Activated CD4-positive, alpha-beta T cell treated with anti-CD3 and anti-CD28 coated beads, Interleukin-2, amount 50 U/mL, for 1 hour (primary cell): Measurements from ENCODE around the gene NUDT2.
"Not testable (repeated sequence)": the region's sequence is repeated elsewhere in the genome, so short reads cannot be mapped to it uniquely, and the experiment has no call there.

Experiments
- DNase-seq: peaks from one replicate; pipeline ENCODE4 v3.0.0-alpha.2; 2020

Gene NUDT2

DNA sequence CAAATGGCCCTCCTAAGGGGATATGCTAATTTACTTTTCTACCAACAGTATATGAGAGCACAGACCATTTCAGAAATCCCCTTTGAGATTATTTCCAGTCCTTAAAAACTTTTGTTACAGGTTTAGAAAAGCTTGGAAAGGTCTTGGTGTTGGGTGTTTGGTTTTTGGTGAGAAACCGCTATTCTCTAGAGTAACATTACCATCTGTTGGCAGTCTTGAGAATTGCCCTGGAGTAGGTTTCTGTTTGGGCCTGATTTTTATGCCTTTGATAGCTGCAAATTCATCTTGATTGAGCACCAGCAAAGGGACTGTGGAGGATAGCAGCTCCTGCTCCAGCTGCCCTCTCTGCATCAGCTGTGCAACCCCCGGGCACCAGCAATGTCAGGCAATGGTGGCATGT lies 8.0 kb downstream of the NUDT2 start:
- DNase-seq, result no peak

DNA sequence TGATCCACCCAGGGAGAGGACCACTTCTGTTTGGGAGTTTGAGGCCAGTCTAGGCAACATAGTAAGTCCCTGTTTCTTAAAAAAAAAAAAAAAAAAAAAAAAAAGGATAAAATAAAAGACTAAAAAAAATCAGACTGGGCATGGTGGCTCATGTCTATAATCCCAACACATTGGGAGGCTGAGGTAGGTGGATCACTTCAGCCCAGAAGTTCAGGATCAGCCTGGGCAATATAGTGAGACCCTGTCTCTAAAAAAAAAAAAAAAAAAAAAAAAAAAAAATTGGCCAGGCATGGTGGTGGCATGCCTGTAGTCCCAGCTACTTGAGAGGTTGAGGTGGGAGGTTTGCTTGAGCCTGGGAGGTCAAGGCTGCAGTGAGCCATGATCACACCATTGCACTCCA lies 8.7 kb downstream of the NUDT2 start:
- not testable (repeated sequence) for DNase-seq

DNA sequence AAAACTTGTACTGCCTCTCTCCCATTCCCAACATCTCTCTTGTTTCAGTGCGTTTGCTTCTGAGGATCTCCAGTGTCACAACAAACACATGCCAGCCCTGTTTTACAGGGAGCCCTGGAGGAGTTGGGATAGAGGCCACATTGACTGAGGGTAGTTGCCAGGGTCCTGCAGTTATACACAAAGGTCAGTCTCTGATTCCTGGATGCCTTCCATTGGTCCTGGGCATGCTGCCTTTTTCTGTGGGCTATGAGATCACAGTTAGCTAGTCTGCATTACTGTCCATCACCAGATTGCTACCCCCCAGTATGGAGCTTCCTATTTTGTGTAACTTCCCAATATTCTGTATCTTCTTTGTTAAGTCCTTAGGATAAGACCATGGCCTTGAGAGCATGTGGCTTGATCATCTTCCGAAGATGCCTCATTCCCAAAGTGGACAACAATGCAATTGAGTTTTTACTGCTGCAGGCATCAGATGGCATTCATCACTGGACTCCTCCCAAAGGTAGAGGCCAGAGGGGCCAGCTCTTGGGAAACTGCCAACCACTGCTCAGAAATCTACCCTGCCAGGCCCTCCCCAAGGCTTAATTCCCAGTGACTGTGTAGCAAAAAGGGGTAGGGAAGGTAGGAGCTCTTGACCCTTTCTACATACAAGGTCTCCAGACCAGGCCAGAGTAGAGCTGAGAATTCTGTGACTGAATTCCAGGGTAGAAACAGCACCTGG lies 9.5 kb downstream of the NUDT2 start:
- no peak for DNase-seq

DNA sequence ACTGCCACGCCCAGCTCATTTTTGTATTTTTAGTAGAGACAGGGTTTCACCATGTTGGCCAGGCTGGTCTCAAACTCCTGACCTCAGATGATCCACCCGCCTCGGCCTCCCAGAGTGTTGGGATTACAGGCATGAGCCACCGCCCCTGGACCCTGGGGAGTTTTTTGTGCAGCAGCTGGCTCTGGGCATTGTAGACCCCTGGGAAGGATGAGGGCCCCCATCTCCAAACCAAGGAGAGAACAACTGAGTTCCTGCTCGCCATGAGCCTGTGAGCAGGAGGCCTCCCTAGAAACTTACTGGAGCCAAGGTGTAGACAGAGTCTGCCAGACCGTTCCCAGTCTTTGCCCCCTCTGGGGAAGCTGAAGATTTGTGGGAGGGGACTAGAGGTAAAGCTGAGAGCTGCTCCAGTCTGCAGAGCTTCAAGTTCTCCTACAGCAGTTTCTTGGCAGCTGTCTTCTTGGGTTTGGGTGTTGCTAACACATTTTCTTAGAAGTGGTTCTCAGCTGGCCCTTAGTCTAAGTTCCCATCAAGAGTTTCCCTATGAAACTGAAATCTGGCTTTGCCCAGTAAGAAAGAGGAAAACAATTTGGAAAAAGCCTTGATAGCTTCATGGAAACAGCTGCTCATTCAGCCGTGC lies 12.4 kb downstream of the NUDT2 start:
- no peak for DNase-seq

DNA sequence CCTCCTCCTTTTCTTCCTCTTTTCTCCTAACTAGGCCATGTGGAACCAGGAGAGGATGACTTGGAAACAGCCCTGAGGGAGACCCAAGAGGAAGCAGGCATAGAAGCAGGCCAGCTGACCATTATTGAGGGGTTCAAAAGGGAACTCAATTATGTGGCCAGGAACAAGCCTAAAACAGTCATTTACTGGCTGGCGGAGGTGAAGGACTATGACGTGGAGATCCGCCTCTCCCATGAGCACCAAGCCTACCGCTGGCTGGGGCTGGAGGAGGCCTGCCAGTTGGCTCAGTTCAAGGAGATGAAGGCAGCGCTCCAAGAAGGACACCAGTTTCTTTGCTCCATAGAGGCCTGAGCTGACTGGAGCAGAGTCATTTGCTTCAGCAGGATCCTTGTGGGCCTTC lies 13.7 kb downstream of the NUDT2 start:
- DNase-seq, result no peak

DNA sequence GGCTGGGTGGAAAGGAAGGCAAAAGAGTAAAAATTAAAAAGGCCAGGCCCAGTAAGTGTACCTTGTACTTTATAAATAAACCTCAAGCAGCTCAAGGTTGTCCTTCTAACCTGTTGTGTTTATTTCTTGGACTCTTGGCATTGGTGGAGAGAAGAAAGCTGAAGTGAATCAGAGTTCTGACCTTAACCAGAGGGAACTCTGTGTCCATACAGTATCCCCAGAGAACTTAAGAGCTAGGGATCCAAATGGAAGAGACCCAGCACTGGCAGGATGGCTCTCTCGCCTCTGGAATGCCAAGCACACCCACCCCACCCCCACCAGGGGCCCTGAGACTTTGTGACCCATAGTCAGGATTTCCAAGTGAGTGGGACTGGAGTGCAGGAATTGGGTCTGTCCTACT lies 14.2 kb downstream of the NUDT2 start:
- no peak for DNase-seq

DNA sequence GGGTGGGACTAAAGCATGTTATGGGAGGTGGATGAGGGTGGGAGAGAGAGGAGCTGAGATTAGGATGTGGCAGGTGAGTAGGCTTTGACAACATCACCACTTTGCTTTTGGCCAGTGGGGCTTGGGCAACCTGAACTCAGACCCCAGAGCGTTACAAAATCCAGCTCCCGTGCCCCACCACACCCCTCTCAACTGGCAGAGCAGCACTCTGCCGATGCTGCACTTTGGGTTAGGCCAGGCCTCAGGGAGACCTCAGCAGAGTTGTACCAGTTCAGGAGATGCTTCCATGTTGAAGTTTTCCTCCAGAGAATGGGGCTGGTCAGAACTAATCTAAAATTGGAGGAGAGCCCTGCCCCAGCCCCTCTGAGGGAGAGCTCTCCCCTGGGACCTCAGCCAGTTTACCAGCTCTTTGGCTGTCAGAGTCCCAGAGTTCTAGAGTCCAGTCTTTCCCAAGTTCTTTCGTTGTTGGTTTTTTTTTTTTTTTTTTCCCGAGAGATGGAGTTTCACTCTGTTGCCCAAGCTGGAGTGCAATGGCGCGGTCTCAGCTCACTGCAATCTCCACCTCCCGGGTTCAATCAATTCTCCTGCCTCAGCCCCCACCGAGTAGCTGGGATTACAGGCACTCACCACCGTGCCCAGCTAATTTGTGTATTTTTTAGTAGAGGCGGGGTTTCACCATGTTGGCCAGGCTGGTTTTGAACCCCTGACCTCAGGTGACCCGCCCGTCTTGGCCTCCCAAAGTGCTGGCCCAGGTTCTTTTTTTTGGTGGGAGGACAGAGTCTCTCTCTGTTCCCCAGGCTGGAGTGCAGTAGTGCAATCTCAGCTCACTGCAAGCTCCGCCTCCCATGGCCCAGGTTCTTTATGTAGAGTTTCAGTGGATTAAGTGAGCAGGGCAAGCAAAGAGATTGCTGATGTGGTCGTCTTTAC lies 17.8 kb downstream of the NUDT2 start:
- no peak for DNase-seq

DNA sequence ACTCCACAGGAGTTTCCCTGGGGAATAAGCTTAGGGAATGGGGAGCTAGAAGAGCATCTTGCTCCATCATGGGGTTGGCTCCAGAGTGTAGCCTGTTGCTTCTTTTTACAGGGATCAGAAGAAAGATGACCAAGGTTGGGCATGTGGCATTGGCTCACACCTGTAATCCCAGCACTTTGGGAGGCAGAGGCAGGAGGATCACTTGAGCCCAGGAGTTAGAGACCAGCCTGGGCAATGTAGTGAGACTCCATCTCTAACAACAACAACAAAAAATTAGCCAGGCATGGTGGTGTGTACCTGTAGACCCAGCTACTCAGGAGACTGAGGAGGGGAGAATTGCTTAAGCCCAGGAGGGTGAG lies 18.4 kb downstream of the NUDT2 start:
- no peak for DNase-seq

DNA sequence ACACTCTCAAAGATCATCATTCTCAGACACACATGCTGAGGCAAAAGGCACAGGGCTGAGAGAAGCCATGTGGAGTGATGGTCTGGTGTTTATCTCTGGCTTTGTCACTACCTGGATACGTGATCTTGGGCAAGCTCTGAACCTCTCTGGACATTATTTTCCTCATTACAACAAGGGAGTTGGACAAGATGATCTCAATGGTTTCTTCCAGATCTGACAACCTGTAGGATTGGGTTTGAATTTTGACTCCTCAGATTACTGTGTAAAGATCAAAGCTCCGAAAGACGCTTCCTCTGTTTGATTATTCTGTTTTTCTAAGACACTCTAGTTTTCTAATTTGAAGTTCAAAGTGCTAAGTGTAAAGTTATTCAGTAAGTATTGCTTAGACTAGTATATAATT lies 20.0 kb downstream of the NUDT2 start:
- DNase-seq, result no peak

DNA sequence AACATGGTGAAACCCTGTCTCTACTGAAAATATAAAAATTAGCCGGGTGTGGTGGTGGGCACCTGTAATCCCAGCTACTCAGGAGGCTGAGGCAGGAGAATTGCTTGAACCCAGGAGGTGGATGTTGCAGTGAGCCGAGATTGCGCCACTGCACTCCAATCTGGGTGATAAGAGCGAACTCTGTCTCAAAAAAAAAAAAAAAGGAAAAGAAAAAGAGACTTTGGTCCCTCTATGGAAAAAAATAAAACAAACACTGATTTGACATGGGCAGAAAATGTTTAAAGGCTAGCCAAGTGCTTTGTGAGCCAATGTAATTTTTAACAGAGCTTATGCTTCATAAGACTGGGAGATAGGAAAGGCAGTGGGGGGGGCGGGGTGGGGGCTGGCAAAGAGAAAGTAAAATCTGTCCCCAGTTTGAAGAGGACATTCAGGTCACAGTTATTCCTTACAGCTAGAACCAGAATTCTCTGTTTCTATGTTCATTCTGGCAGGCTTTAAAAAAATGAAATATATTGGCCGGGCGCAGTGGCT lies 22.8 kb downstream of the NUDT2 start:
- DNase-seq, result not testable (repeated sequence)

DNA sequence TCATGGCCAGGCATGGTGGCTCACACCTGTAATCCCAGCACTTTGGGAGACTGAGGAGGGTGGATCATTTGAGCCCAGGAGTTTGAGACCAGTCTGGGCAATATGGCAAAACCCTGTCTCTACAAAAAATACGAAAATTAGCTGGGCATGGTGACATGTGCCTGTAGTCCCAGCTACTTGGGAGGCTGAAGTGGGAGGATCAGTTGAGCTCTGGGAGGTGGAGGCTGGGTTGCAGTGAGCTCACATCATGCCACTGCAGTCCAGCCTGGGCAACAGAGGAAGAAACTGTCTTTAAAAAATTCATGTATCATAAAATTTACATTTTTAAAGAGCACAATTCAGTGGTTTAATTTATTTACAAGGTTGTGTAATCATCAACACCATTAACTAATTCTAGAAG lies 23.6 kb downstream of the NUDT2 start:
- not testable (repeated sequence) for DNase-seq

DNA sequence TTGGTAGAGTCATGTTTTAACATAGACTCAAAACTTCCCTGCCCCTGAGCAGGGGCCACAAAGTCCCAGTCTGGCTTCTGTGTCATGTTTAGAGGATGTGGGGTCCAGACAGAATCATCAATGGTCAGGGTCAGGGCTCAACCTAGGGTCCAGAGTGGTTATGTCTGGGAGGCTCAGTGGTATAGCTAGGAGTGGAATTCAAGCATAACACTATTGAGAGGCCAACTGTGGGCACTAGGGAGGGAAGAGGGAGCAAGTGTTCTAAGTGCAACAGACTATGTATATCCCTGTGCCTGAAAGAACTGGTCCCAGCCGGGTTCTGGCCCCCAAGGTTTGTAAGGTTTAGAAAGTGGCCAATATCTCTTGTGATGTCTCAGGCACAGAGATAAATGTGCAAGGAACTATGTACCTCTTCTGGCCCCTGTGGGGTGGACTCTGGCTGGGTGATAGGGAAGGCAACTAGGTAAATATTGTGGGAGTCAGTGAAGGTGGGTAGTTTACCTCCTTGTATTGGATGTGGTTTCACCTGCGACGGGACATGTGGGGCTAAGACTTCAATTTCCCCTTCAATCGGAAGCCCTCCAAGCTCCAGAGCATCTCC lies 33.3 kb downstream of the NUDT2 start:
- no peak for DNase-seq

DNA sequence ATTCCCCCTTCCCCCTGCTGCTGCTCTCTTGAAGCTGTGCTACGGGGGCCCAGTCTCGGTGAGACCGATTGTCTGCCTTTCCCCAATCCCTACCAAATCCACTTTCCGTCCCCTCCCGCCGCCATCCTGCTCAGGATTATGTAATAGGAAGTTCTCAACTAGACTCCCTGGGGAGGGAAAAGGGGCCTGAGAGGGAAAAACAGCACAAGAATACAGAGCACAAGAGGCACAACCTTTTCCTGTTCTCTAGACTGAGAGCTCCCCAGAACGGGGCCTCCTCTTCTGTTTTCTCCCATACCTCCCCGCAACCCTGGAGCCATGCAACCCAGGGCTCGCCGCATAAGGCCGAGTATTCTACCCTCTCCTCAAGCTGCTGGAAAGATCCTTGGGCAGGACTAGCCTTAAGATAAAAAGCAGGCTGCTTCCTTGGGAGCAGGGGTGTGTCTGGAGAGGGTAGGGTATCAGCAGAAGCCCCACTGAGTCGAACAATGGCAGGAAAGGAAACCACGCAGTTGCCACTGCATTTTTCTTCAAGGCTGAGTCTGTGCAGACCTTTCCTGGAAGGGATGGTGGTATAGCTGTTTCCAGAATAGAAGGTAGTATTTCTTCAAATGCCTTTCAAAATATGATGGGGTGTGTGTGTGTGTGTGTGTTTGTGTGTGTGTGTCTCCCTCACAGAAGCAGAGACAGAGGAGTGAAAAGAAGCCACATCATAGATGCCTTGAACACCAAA lies 34.4 kb downstream of the NUDT2 start:
- no peak for DNase-seq

DNA sequence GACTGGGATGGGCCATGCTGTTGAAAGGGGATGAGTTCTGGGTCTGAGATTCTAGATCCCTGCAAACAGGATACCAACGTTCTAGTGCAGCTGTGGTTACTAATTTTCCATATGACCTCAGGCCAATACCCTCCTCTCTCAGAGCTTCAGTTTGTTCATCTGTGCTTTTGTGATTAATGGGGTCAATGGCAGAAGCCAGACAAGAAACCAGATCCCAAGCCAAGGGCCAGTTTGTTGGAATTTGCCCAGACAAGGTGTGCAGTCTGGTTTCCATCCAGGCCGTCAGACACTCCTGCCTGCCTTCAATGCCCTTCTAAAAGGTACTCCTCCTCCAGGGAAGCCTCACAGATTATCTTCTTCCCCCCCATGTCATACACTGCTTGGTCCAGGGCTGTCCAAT lies 35.9 kb downstream of the NUDT2 start:
- no peak for DNase-seq

DNA sequence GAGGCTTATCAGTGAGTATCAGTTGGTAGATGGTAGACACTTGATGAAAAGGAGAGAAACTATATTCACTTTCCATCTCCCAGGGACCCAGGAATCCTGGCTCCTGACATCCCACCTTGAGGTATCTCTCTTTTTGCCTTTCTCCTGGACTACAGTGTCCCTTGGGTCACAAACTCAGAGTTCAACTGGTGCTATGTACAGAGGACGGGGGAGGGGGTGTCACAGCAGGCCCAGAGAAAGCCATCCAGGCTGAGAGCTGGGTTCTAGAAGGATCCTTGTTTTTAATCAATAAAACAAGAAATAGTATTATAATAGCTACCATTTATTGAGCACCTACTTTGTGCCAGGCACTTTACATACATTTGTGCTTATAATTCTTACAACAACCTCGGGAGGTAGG lies 37.0 kb downstream of the NUDT2 start:
- no peak for DNase-seq

DNA sequence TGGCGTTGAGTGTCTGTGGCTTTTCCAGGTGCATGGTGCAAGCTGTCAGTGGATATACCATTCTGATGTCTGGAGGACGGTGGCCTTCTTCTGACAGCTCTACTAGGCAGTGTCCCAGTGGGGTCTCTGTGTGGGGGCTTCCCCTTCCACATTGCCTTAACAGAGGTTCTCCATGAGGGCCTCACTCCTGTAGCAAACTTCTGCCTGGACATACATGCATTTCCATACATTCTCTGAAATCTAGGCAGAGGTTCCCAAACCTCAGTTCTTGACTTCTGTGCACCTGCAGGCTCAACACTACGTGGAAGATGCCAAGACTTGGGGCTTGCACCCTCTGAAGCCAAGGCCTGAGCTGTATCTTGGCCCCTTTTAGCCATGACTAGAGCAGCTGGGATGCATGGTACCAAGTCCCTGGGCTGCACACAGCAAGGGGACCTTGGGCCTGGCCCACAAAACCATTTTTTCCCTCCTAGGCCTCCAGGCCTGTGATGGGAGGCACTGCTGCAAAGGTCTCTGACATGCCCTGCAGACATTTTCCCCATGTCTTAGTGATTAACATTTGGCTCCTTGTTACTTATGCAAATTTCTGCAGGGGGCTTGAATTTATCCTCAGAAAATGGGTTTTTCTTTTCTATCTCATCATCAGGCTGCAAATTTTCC lies 38.5 kb downstream of the NUDT2 start:
- not testable (repeated sequence) for DNase-seq

DNA sequence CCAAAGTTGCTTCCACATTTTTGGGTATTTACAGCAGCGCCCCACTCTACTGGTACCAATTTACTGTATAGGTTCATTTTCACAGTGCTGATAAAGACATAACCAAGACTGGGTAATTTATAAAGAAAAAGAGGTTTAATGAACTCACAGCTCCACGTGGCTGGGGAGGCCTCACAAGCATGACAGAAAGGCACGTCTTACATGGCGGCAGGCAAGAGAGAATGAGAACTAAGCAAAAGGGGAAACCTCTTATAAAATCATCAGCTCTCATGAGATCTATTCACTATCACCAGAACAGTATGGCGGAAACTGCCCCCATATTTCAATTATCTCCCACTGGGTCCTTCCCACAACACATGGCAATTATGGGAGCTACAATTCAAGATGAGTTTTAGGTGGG lies 39.4 kb downstream of the NUDT2 start:
- DNase-seq, result not testable (repeated sequence)

DNA sequence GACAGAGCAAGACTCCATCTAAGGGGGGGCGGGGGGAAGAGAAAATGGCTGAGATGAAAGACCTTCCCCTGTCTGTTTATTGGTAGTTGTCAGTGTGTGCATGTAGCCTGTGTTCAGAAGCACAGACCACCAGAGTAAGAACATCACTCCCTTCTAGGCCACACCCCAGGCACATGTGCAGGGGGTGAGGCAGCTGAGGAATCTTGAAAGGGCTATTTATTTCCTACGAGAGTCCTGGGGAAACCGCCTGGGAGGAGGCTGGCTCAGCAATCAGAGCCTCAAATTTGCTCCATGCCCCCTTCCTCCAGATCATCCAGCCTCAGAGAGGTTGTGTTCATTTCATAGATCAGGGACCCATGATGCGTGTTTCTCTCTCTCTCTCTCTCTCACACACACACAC lies 40.3 kb downstream of the NUDT2 start:
- DNase-seq, result no peak

DNA sequence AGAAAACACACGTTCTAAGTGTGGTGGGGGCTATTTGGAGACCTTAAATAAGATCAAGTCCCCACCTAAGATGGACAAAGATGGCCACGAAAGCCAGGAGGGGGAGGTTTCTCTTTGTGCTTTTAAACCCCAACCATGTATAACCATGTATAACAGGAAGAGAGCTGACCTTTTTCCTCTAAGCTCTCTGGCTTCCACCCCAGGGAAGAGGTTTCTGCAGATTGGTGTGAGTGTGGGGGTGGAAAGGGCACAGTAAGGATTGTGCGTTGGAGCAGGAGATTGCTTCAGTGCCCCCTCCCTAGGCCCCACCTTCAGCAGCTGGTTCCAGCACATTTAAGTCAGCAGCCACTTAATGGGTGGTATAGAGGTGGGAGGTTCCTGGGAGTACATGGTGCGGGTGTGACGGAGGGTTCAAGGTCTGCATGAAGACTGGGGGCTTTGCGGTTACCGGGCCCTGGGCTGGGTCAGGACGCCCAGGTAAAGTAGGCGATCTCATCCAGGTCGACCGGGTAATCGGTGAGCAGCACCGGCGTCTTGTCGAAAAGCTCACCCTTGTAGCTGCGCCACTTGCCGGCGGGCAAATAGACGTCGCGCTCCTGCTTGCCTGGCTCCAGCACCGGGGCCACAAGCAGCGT lies 41.1 kb downstream of the NUDT2 start:
- DNase-seq, result no peak

DNA sequence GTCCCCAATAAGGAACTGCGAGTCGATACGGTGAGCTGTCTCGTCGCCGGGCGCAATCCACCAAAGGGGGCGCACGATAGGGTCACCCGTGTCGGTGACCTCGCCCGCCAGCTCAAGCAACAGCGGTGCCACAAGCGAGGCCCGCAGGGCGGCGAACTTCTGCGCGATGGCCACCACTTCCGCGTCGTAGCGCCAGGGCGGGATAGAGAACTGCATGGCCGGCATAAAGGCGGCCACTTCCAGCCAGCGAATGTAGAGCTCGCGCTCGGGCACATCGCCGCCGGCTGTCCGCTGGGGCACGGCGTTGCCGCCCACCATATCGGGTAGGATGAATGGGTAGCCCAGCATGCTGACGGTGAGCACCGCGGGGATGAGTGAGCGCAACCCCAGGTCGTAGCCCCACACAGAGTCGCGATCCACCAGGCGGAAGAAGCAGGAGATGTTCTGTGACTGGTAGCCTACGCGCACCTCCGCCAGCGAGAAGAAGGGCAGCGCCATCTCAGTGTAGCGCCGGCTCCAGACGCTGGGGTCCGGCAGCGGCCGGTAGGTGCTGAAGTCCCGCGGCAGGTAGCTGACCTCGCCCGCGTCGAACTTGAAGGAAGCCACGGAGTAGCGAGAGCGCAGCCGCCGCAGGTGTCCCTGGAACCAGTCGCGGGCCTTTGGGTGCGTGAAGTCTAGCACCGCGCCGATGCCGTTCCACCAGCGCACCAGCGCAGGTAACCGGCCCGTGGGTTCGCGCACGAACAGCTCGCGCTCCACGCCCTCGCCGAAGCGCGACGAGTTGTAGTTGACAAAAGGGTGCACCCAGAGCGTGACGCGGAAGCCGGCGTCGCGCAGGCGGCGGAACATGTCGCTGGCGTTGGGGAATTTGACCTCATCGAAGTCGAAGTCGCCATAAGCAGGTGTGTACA lies 41.9 kb downstream of the NUDT2 start:
- DNase-seq, result no peak
